Hepatocyte (in vitro differentiated cells): ENCODE measurements around the gene CALB2. TPM values are rescaled to one million over a fixed set of nuclear protein-coding genes. Genes with fewer than 3 reads are reported as not detected.

Experiments used
- DNase-seq: peaks from one replicate; pipeline ENCODE4 v3.0.0-alpha.2; 2016; ENCODE audit warnings: low spot score
- H2AFZ ChIP-seq: fragments of 200-600 bp; sonication (generic); 2 replicates; pipeline ENCODE4 v1.6.0; 2016; ENCODE audit warnings: antibody characterized with exemption, mild to moderate bottlenecking
- H3K27ac ChIP-seq: fragments of 200-600 bp; sonication (generic); 2 replicates; pipeline ENCODE4 v1.5.1; 2016; ENCODE audit warnings: mild to moderate bottlenecking
- H3K27me3 ChIP-seq: fragments of 200-600 bp; sonication (generic); 2 replicates; pipeline ENCODE4 v1.6.1; 2016
- H3K36me3 ChIP-seq: fragments of 200-600 bp; sonication (generic); replicated peaks from 2 replicates; pipeline ENCODE4 v1.5.1; 2016; ENCODE audit warnings: low read depth; ENCODE audit not compliant: insufficient read depth
- H3K4me1 ChIP-seq: fragments of 200-600 bp; sonication (generic); 2 replicates; pipeline ENCODE4 v1.5.1; 2016; ENCODE audit warnings: mild to moderate bottlenecking, moderate library complexity; ENCODE audit not compliant: insufficient read depth
- H3K4me2 ChIP-seq: fragments of 200-600 bp; sonication (generic); 2 replicates; pipeline ENCODE4 v1.6.0; 2016
- H3K4me3 ChIP-seq: fragments of 200-600 bp; sonication (generic); 2 replicates; pipeline ENCODE4 v1.5.1; 2016; ENCODE audit warnings: mild to moderate bottlenecking
- H3K79me2 ChIP-seq: fragments of 200-600 bp; sonication (generic); 2 replicates; pipeline ENCODE4 v1.6.0; 2017; ENCODE audit warnings: mild to moderate bottlenecking
- H3K9me2 ChIP-seq: fragments of 200-600 bp; sonication (generic); replicated peaks from 2 replicates; pipeline ENCODE4 v1.6.0; 2017; ENCODE audit warnings: mild to moderate bottlenecking; ENCODE audit not compliant: insufficient read depth
- H3K9me3 ChIP-seq: fragments of 200-600 bp; sonication (generic); 2 replicates; pipeline ENCODE4 v1.5.1; 2016; ENCODE audit warnings: low read depth, mild to moderate bottlenecking
- H4K20me1 ChIP-seq: fragments of 200-600 bp; sonication (generic); 2 replicates; pipeline ENCODE4 v1.6.0; 2016; ENCODE audit warnings: mild to moderate bottlenecking; ENCODE audit not compliant: insufficient read depth, poor library complexity, severe bottlenecking
- EZH2 ChIP-seq: fragments of 200-600 bp; sonication (generic); IDR thresholded peaks from 2 replicates; pipeline ENCODE4 v1.6.1; 2016; ENCODE audit warnings: antibody characterized with exemption, mild to moderate bottlenecking, borderline replicate concordance
- EZH2phosphoT487 ChIP-seq: fragments of 200-600 bp; sonication (generic); IDR thresholded peaks from one replicate; pipeline ENCODE4 v1.6.1; 2018; ENCODE audit warnings: antibody characterized with exemption, mild to moderate bottlenecking, low read depth, moderate library complexity; ENCODE audit not compliant: unreplicated experiment, severe bottlenecking
- WGBS: methylation state at CpG from one replicate; pipeline ENCODE4 v1.1.6; 2016; ENCODE audit warnings: low lambda C conversion rate; ENCODE audit errors: missing lambda C conversion rate; 5-methylcytosine and 5-hydroxymethylcytosine counted together
- polyA plus RNA-seq: library from polyadenylated mRNA; unstranded; fragments of >200 nt; fragmentation: Nextera tagmentation; extraction: Ambion mirVana; gene quantifications from 2 replicates; pipeline ENCODE4 v1.2.1, GENCODE V29; 2016
- total RNA-seq: library from RNA; depleted of rRNA; stranded (reverse); fragments of >200 nt; gene quantifications from 2 replicates; pipeline ENCODE4 v1.2.3, GENCODE V29; 2014
- TF ChIP-seq, protein P1 (sequence below): fragments of 200-600 bp; sonication (generic); IDR thresholded peaks from 2 replicates; pipeline ENCODE4 v1.5.1; 2016; ENCODE audit warnings: antibody characterized with exemption, mild to moderate bottlenecking; ENCODE audit not compliant: poor library complexity

Gene CALB2
- total and polyA plus RNA-seq, 2 experiments from 2014 or later, result 2.3 to 6.5 TPM

GRCh38 chr16:71371237-71371636 lies 12.7 kb downstream of the CALB2 start:
- H3K4me1 ChIP-seq, result no peaks in the 10 kb centered on the region
- no peak overlapping the region for H3K27ac ChIP-seq
- H3K27me3 ChIP-seq, result no peaks in the 10 kb centered on the region
- H3K79me2 ChIP-seq, result no peaks in the 10 kb centered on the region
- H2AFZ ChIP-seq, result no peak overlapping the region
- WGBS, result 86% methylated on average over 2 of the region's 2 CpGs
- no peak overlapping the region for H3K4me3 ChIP-seq
- H3K36me3 ChIP-seq, result no peaks in the 10 kb centered on the region
- DNase-seq, result no peak
- no peak overlapping the region for H3K4me2 ChIP-seq
- no peaks in the 10 kb centered on the region for H3K9me2 ChIP-seq
- H3K9me3 ChIP-seq, result no peaks in the 10 kb centered on the region
- H4K20me1 ChIP-seq, result no peaks in the 10 kb centered on the region
- TF ChIP-seq EZH2 (no peak), EZH2phosphoT487 (no peak)
- TF ChIP-seq, protein P1, sequence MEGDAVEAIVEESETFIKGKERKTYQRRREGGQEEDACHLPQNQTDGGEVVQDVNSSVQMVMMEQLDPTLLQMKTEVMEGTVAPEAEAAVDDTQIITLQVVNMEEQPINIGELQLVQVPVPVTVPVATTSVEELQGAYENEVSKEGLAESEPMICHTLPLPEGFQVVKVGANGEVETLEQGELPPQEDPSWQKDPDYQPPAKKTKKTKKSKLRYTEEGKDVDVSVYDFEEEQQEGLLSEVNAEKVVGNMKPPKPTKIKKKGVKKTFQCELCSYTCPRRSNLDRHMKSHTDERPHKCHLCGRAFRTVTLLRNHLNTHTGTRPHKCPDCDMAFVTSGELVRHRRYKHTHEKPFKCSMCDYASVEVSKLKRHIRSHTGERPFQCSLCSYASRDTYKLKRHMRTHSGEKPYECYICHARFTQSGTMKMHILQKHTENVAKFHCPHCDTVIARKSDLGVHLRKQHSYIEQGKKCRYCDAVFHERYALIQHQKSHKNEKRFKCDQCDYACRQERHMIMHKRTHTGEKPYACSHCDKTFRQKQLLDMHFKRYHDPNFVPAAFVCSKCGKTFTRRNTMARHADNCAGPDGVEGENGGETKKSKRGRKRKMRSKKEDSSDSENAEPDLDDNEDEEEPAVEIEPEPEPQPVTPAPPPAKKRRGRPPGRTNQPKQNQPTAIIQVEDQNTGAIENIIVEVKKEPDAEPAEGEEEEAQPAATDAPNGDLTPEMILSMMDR, result no peak

GRCh38 chr16:71373073-71373472 lies 14.6 kb downstream of the CALB2 start:
- Histone ChIP-seq H3K4me3 (no peak overlapping the region), H3K4me2 (no peak overlapping the region), H3K4me1 (no peaks in the 10 kb centered on the region), H3K9me3 (no peaks in the 10 kb centered on the region), H3K27me3 (no peaks in the 10 kb centered on the region), H2AFZ (no peak overlapping the region), H3K27ac (no peak overlapping the region), H3K9me2 (no peaks in the 10 kb centered on the region), H3K36me3 (no peaks in the 10 kb centered on the region), H4K20me1 (no peaks in the 10 kb centered on the region), H3K79me2 (no peaks in the 10 kb centered on the region)
- TF ChIP-seq EZH2 (no peak), EZH2phosphoT487 (no peak)
- TF ChIP-seq, protein P1, result no peak
- DNase-seq, result peak; percentile 28
- WGBS, result 63% methylated on average over 8 of the region's 8 CpGs

DNA sequence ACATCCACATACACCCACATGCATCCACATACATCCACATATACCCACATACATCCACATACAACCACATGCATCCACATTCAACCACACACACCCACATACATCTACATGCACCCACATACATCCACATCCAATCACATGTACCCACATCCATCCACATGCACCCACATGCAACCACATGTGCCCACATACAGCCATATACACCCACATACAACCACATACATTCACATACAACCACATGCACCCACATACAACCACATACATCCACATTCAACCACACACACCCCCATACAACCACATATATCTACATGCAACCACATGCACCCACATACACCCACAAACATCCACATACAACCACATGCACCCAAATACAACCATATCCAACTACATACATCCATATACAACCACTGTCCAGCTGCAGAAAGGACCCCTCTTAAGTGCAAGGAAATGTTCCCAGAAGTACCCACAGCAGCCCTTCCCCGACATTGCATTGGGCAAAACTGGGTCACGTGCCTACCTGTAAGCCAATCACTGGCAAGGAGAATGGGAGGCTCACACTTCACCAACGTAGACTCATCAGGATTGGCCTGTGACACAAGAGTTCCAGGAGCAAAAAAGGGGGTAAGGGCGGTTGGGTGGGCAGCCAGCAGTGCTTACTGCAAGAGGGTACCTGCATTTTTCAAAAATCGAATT lies 18.1 kb downstream of the CALB2 start:
- TF ChIP-seq EZH2 (no peak), EZH2phosphoT487 (no peak)
- TF ChIP-seq, protein P1, result no peak
- no peaks in the 10 kb centered on the region for H3K9me3 ChIP-seq
- WGBS, result 77% methylated on average over 5 of the region's 5 CpGs

More for the DNA sequence above, 18.1 kb downstream of the CALB2 start:
- Histone ChIP-seq H3K4me1 (no peaks in the 10 kb centered on the region), H3K4me2 (no peak overlapping the region), H4K20me1 (no peaks in the 10 kb centered on the region), H3K79me2 (no peaks in the 10 kb centered on the region), H3K27ac (no peak overlapping the region), H3K36me3 (no peaks in the 10 kb centered on the region), H3K9me2 (no peaks in the 10 kb centered on the region), H2AFZ (no peak overlapping the region), H3K4me3 (no peak overlapping the region), H3K27me3 (no peaks in the 10 kb centered on the region)
- DNase-seq, result no peak
